HepG2 (cell line): Measurements from ENCODE around the gene NEMP2.

ENCODE experiments used
- MXD4 ChIP-seq: IDR thresholded peaks from 2 replicates; pipeline ENCODE4 v1.6.1; 2016; ENCODE audit warnings: mild to moderate bottlenecking, missing biosample characterization, missing genetic modification reagents
- PATZ1 ChIP-seq: sonication (generic); formaldehyde crosslinking; IDR thresholded peaks from 2 replicates; pipeline ENCODE4 v1.4.0; 2020; ENCODE audit warnings: missing genetic modification reagents

DNA sequence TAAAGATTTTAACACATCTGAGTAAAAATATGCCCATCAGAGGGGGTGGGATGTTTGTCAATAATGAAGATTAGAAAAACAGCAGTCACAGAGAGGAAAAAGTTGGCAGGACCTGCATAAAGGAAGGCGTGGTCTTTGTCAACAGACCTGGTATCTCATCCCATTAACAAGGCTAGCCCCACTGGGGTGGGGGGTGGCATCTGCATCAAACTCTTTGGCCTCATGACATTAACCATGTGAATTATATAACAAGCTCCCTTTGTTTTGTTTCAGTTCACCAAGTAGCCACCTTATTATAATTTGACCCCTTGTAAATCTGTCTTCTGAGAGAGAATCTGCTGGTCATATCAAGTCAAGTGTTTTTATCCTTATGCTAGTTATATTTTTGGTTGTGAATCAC, 28.8 kb downstream of the NEMP2 start:
- TF ChIP-seq PATZ1 (CRISPR knock-in tag) (no peak), MXD4 (CRISPR knock-in tag) (no peak)
